CD4-positive, alpha-beta T cell (primary cell): Measurements from ENCODE around the gene SLCO2A1. TPM values are rescaled to one million over a fixed set of nuclear protein-coding genes. Genes with fewer than 3 reads are reported as not detected.
A peak's percentile ranks its signal among the peaks of the same experiment; 100 is the strongest.

Source experiments
- ATAC-seq: fragments of 200-7000 bp; cut with Tn5 transposase; one replicate; pipeline ENCODE4 v1.10.0; 2022; ENCODE audit warnings: mild to moderate bottlenecking; ENCODE audit not compliant: poor library complexity
- CTCF ChIA-PET: fragments of 350-600 bp; sonication (Branson Sonifier 250); formaldehyde crosslinking; loops from one replicate; lab custom pipeline; 2021; ENCODE audit warnings: antibody characterized with exemption, inconsistent platforms; lab: Charles Lee
- POLR2A ChIA-PET: fragments of 350-600 bp; sonication (Branson Sonifier 250); formaldehyde crosslinking; loops from one replicate; lab custom pipeline; 2021; ENCODE audit warnings: antibody characterized with exemption, inconsistent platforms; lab: Charles Lee
- DNase-seq, 14 experiments: peaks; one replicate each; pipeline ENCODE4 v3.0.0-alpha.2; 2013 to 2020; ENCODE audit warnings: mixed read lengths in 2 of 14
- H3K27ac ChIP-seq, 2 donors: one replicate each; pipeline versions ENCODE4 v1.5.1 to v1.7.0; 2013; ENCODE audit warnings: low read length in 2 of 2, low read depth in 1 of 2, mild to moderate bottlenecking in 1 of 2
- H3K27me3 ChIP-seq, 2 experiments: 1 replicate in 1 of 2; 2 replicates in 1 of 2; pipeline versions ENCODE4 v1.6.1 to v1.7.0; 2013; ENCODE audit warnings: low read length in 2 of 2, control low read depth in 1 of 2, mild to moderate bottlenecking in 1 of 2, moderate library complexity in 1 of 2; ENCODE audit not compliant: insufficient read depth in 2 of 2, control insufficient read depth in 1 of 2
- H3K36me3 ChIP-seq: one replicate; pipeline ENCODE4 v1.6.1; 2013; ENCODE audit warnings: low read length, control low read depth; ENCODE audit not compliant: insufficient read depth
- H3K4me1 ChIP-seq: one replicate; pipeline ENCODE4 v1.6.1; 2013; ENCODE audit warnings: low read length, control low read depth; ENCODE audit not compliant: insufficient read depth
- H3K4me3 ChIP-seq: one replicate; pipeline ENCODE4 v1.5.1; 2013; ENCODE audit warnings: mild to moderate bottlenecking, low read length, moderate library complexity
- H3K9me3 ChIP-seq, 2 experiments: 1 replicate in 1 of 2; 2 replicates in 1 of 2; pipeline versions ENCODE4 v1.6.1 to v1.7.0; 2013; ENCODE audit warnings: low read length in 2 of 2, mild to moderate bottlenecking in 2 of 2, control low read depth in 1 of 2, moderate library complexity in 1 of 2; ENCODE audit not compliant: control insufficient read depth in 1 of 2, insufficient read depth in 1 of 2
- H3K27ac Mint-ChIP-seq: one replicate; pipeline ENCODE4 v1.8.0; 2020; ENCODE audit warnings: mixed read lengths
- H3K27me3 Mint-ChIP-seq: one replicate; pipeline ENCODE4 v1.8.0; 2021; ENCODE audit warnings: mixed read lengths
- H3K36me3 Mint-ChIP-seq: one replicate; pipeline ENCODE4 v1.8.0; 2021; ENCODE audit warnings: low read depth, mixed read lengths
- H3K4me1 Mint-ChIP-seq: one replicate; pipeline ENCODE4 v1.8.0; 2021; ENCODE audit warnings: low read depth, mixed read lengths
- H3K4me3 Mint-ChIP-seq: one replicate; pipeline ENCODE4 v1.8.0; 2020; ENCODE audit warnings: mild to moderate bottlenecking, mixed read lengths
- H3K9me3 Mint-ChIP-seq: one replicate; pipeline ENCODE4 v1.8.0; 2020; ENCODE audit warnings: mixed read lengths
- CTCF ChIP-seq: fragments of 200-600 bp; IDR thresholded peaks from one replicate; pipeline ENCODE4 v1.8.0; 2022; ENCODE audit warnings: antibody characterized with exemption, mild to moderate bottlenecking
- intact Hi-C, 2 experiments: fragments of 100-400 bp; cut with DNase I in 1 of 2; cut with micrococcal nuclease in 1 of 2; formaldehyde crosslinking; loops; one replicate each; pipeline versions ENCODE4 v1.15.1 to v1.9.0; 2023 to 2025; cut with DNase I, micrococcal nuclease
- total RNA-seq, 174 experiments: library from RNA in 2 of 174; stranded (reverse) in 2 of 174; gene quantifications; one replicate each; pipeline ENCODE4 v1.2.3 and lab custom pipeline; 2021 to 2026

The SLCO2A1 gene
- total RNA-seq, 2 experiments from 2014 or later: not detected

- Mint-ChIP-seq H3K9me3 (peaks cover 9% of the 10 kb centered on the region), H3K36me3 (no peaks in the 10 kb centered on the region), H3K4me1 (no peaks in the 10 kb centered on the region), H3K27ac (no peak overlapping the region), H3K4me3 (no peak overlapping the region), H3K27me3 (no peaks in the 10 kb centered on the region)
- no peak for ATAC-seq
- Histone ChIP-seq H3K4me3 (no peak overlapping the region), H3K4me1 (peaks cover 36% of the 10 kb centered on the region), H3K27me3 (peaks cover 0 to 2% of the 10 kb centered on the region in 2 experiments), H3K9me3 (peaks cover 8 to 13% of the 10 kb centered on the region in 2 experiments), H3K27ac (no peak overlapping the region), H3K36me3 (no peaks in the 10 kb centered on the region)
- intact Hi-C loops: no loop called here
- no peak for DNase-seq
- TF ChIP-seq CTCF: no peak
- ChIA-PET CTCF (no interaction called here), POLR2A (no interaction called here)
Observed at GRCh38 chr3:133882986-133883586, 146.6 kb downstream of the SLCO2A1 start.

GRCh38 chr3:133881939-133882825 lies 147.5 kb downstream of the SLCO2A1 start:
- Histone ChIP-seq H3K27me3 (peaks cover 0 to 2% of the 10 kb centered on the region in 2 experiments), H3K4me3 (no peak overlapping the region), H3K27ac (no peak overlapping the region), H3K9me3 (peaks cover 8 to 17% of the 10 kb centered on the region in 2 experiments), H3K36me3 (no peaks in the 10 kb centered on the region), H3K4me1 (peaks cover 36% of the 10 kb centered on the region)
- Mint-ChIP-seq H3K27me3 (no peaks in the 10 kb centered on the region), H3K36me3 (no peaks in the 10 kb centered on the region), H3K4me1 (no peaks in the 10 kb centered on the region), H3K4me3 (no peak overlapping the region), H3K9me3 (peaks cover 13% of the 10 kb centered on the region), H3K27ac (no peak overlapping the region)
- ChIA-PET CTCF (no interaction called here), POLR2A (no interaction called here)
- intact Hi-C loops: no loop called here
- peak in 3 of 14 experiments; percentile 24 to 54 (median 26) for DNase-seq
- no peak for ATAC-seq
- no peak for TF ChIP-seq CTCF

- no peak overlapping the region for H3K27ac Mint-ChIP-seq
- peaks cover 8 to 17% of the 10 kb centered on the region in 2 experiments for H3K9me3 ChIP-seq
- no peak overlapping the region for H3K4me3 ChIP-seq
- H3K27me3 Mint-ChIP-seq: no peaks in the 10 kb centered on the region
- no peaks in the 10 kb centered on the region for H3K4me1 Mint-ChIP-seq
- H3K27ac ChIP-seq: no peak overlapping the region
- H3K27me3 ChIP-seq: peaks cover 0 to 2% of the 10 kb centered on the region in 2 experiments
- DNase-seq: no peak
- peaks cover 13% of the 10 kb centered on the region for H3K9me3 Mint-ChIP-seq
- intact Hi-C loops: no loop called here
- ChIA-PET CTCF (no interaction called here), POLR2A (no interaction called here)
- H3K36me3 Mint-ChIP-seq: no peaks in the 10 kb centered on the region
- no peak for TF ChIP-seq CTCF
- no peak overlapping the region for H3K4me3 Mint-ChIP-seq
- H3K36me3 ChIP-seq: no peaks in the 10 kb centered on the region
- peaks cover 36% of the 10 kb centered on the region for H3K4me1 ChIP-seq
- no peak for ATAC-seq
Observed at GRCh38 chr3:133881492-133881891, 148.2 kb downstream of the SLCO2A1 start.
